ENCODE measurements around the gene FCHO2.

DNA sequence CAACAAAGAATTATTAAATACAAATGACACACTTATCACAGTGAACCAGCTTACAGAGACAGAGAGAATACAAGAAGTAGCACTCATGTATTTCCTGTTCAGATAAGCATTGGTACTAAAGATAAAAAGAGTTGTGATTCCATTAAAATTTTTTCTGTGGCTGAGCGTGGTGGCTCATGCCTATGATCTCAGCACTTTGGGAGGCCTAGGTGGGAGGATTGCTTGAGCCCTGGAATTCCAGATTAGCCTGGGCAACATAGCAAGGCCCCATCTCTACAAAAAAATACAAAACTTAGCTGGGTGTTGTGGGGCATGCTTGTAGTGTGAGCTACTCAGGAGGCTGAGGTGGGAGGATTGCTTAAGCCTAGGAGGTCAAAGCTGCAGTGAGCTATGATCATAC is 32.9 kb downstream of the FCHO2 start:
- TF ChIP-seq CTCF (conservative IDR thresholded peaks at IDR 0.05; ENCODE audit: low read length) (no peak), EZH2phosphoT487 (IDR thresholded peaks at IDR 0.05; ENCODE audit: borderline replicate concordance) (no peak)

Data from Loucy (cell line).